Hypothalamus (tissue), 51 donors: ENCODE results near the gene HSPA1A.

ENCODE experiments used
- DNase-seq, 51 donors: peaks; one replicate each; lab custom pipeline; 2025; lab: John Stamatoyannopoulos, UW

The HSPA1A gene

GRCh38 chr6:31815025-31815838 lies at the start of gene HSPA1A, which contains the start of gene HSPA1L:
TSS of gene HSPA1A (plus strand) at chr6:31815543. CDS start at chr6:31815757, 214 bp downstream.
TSS of gene HSPA1L (minus strand) at chr6:31815283. CDS start at chr6:31811972, 3,311 bp downstream.
- peak in 50 of 51 donors; percentile 84 to 100 (median 96) for DNase-seq

DNA sequence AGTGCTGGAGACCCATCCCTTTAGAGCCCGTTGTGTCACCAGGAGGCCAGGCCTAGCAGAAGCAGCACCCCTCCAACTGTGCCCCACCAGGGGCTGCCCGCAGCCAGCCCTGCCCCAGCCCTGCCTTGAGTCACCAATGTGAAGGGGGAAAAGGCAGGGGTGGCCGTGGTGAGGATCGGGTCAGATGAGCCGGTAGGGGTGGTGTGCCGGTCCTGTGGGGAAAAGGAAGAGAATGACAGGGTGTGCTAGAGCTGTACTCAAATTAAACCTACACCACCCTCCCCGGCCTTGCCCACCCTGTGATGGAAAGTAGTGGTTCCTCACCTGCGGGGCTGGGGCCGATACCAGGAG lies 49.8 kb upstream of the HSPA1A start:
- DNase-seq = no peak

GRCh38 chr6:31765910-31766794 lies 49.2 kb upstream of the HSPA1A start:
- DNase-seq = peak in 1 of 51 donors; percentile 8

GRCh38 chr6:31767096-31767645 lies 48.2 kb upstream of the HSPA1A start:
- no peak for DNase-seq

DNA sequence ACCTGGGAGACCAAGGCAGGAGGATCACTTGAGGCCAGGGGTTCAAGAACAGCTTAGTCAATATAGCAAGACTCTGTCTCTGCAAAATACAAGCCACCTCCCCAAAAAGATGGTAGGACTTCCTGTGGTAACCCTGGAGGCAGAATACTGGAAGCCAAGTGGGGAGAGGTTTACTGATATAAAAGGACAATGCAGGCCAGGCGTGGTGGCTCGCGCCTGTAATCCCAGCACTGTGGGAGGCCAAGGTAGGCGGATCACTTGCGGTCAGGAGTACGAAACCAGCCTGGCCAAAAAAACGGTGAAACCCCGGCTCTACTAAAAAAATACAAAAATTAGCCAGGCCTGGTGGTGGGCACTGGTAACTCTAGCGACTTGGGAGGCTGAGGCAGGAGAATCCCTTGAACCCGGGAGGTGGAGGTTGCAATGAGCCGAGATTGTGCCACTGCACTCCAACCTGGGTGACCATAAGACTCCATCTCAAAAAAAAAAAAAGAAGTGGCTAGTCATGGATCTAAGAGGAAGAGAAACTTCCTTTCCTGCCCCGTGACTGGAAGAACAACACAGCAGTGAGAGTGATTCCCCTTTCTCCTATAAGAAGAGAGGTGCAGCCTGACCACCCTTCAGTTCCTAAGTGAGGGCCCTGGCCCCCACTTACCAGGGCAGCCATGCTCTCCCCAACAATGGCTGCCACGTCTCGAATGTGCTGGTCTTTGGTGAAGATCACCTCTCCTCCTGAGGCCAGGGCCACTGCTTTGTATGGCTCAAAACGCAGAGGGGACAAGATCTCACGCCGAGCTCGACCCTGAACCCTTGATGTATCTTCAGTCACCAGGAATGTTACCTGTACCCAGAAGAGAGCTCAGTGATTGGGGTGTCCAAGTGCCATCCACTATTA lies 46.7 kb upstream of the HSPA1A start:
- peak in 1 of 51 donors; percentile 8 for DNase-seq

DNA sequence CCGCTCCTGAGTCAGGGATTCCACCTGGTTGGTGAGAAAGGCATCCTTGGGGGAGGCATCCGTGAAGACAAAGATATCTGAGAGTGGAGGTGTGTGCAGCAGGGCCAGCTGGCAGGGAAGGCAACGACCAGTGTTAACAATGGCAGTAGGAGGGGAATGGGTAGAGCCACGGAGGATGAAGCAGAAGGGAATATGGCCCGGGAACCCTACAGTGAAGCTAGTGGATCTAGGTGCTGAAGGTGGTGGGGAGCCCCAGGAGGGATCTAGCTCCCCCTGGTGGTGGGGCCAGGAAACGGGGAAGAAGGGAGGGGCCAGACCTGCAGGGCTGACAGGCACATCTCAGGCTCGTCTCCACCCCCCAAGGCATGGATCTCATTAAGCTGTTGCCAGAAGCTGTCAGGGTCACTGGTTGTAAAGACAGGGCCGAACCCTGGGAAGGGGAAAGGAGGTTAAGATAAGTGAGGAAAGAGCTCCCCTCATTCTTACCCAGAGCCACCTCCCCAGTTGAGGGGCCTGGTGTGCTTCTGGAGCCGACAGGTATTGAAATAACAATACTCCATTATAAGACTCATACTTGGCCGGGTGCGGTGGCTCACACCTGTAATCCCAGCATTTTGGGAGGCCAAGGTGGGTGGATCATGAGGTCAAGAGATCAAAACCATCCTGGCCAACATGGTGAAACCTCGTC lies 45.5 kb upstream of the HSPA1A start:
- peak in 6 of 51 donors; percentile 4 to 29 (median 18) for DNase-seq

DNA sequence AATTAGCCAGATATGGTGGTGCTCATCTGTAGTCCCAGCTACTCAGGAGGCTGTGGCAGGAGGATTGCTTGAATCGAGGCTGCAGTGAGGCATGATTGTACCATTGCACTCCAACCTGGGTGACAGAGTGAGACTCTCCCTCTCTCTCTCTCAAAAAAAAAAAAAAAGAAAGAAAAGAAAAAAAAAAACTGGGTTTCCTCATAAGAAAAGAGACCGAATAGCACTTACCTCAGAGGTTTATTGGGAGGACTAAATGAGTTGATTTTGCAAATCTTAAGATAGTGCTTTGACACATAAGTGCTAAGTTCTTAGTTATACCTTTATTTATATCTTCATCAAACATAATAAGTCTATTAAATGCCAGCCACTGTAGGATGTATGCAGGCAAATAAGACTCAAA lies 44.5 kb upstream of the HSPA1A start:
- no peak for DNase-seq

- no peak for DNase-seq
Measured at GRCh38 chr6:31771992-31772358, 43.4 kb upstream of the HSPA1A start.

DNA sequence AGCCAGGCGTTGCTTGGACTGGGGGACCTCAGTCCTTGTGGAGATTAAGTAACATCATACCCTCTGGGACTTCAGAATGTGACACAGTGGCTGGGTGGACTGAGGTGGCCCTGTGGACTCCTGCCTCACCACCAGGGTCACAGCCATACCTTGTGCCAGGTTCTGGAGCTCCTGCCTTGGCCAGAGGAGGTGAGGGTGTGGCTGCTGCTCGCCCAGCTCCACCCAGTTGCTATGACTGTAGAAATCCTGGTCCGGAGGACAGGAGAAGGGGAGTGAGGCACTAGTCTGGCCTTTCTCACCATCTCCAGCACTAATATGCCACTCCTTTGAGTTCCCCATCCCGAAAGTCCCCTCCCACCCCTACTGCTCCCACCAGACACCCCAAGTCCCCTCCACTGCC lies 40.2 kb upstream of the HSPA1A start:
- no peak for DNase-seq

- no peak for DNase-seq
Measured at GRCh38 chr6:31775633-31776484, 39.5 kb upstream of the HSPA1A start.

DNA sequence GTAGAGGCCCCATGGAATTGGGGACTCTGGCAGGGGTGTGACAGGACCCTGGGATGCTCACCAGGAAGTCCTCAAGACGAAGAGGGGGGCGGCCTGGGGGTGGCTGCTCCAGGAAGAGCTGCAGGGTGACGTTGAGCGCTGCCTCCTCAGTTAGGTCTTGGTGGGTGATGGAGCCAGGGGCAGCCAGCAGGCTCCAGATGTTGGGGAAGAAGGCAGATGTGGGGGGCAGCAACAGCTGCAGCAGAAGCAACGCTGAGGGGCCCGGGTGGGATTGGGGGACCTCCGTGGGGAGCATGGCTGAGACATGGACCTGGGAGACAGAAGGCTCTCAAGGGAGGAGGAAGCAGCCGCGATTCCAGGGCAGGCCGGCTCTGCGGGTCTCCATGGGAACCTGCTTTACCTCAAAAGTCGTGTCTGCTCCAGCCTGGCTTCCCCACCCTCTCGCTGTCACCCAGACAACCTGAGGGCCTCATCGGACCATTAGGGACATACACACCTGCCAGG lies 38.8 kb upstream of the HSPA1A start:
- DNase-seq = peak in 9 of 51 donors; percentile 4 to 56 (median 29)

DNA sequence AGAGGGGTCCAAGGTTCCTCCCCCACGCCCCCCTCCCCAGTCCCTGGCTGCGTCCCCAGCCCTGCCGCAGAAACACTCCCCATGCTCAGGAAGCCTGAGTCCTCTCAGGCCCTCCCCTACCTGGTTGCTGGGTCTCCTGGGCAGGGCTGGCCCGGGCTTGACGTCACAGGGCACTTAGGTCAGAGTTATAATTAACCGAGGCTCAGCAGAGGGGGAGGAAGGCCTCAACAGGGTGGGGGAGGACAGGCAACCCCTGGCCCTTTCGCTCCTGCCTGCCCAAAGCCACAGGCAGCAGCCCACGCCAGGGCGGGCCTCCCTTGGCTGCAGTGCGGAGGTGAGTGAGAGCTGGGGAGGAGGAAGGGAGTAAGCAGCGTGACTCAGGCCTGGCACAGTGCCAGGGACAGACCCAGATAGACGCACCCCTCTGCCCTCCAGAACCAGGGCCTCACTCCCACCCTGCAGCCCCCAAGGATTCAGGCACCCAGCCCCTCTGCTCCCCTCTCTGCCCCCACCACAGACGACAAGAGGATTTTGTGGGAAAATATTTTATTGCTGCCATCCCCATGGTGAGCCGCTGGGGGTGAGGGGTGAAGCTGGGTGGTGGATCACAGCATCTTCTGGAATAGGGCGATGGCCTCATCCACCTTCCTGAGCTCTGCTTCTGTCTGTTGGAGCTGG lies 38.2 kb upstream of the HSPA1A start, which contains the start of gene VWA7:
Gene VWA7 (minus strand): TSS at position 340 of the 678 bp plus-strand sequence. CDS start 549 bp downstream, outside the sequence.
- peak in 19 of 51 donors; percentile 3 to 61 (median 32) for DNase-seq

DNA sequence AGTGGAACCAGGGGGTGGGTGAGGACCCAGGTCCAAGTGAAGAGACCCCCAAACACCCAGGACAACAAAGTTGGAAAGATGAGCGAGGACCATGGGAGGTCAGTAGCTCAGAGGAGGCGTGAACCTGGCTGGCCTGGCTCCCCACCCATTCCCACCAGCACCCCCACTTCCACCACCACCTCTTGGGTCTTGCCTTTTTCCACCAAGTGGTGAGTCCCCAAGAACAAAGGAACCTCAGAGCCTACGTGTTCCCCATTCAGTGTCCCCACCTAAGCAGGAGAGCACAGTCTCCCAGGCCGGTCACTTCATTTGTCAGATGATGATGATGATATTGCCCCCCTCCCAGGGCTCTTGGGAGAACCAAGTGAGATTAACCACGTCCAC lies 37.7 kb upstream of the HSPA1A start:
- no peak for DNase-seq

DNA sequence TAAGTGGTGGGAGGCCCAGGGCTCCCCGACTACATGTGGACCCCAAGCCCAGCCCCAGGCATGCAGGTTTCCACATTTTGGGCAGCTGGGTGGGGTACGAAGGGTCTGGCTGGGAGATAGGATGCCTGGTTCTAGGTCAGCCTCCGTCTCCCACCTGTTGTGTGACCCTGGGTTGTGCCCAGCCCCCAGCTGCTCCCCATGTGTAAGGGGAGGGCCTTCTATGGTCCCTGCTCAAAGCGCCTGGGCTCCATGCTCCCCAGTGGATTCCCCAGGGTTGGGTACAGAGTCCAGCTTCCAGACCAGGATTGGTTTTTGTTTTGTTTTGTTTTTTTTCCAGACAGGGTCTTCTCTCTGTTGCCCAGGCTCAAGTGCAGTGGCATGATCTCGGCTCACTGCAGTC lies 37.1 kb upstream of the HSPA1A start:
- DNase-seq = no peak

- DNase-seq = no peak
Measured at GRCh38 chr6:31778999-31779885, 36.1 kb upstream of the HSPA1A start.

DNA sequence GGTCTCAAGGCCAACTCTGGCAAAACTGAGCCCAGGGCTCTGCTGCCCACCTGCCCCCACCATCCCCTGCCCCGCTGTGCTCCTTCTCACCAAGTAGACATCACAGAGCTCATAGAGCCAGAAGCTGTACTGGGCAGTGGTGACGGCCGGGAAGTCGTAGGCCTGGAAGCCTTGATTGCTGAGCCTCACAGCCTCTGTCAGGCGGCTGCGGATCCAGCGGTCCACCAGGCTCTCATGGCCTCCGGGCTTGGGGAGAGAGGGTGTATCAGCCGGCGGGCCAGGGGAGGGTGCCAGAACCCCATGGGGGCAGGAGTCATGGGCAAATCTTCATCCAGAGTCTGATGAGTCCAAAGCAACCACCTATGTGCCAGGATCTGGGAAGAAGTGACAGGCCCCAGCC lies 35.4 kb upstream of the HSPA1A start:
- DNase-seq = no peak
